GM19463 (cell line): Measurements from ENCODE around the gene LCN2.
"Not testable (repeated sequence)": the region's sequence is repeated elsewhere in the genome, so short reads cannot be mapped to it uniquely, and the experiment has no call there.

Source experiments
- ATAC-seq: cut with Tn5 transposase; IDR thresholded peaks from one replicate; pipeline ENCODE4 v1.9.1; 2021; ENCODE audit warnings: mild to moderate bottlenecking, moderate library complexity; ENCODE audit not compliant: unreplicated experiment

LCN2 gene

GRCh38 chr9:128149001-128149701 lies at the start of gene LCN2:
LCN2 (plus strand) TSS chr9:128149453; CDS start chr9:128149526, 73 bp downstream.
- no peak for ATAC-seq

- no peak for ATAC-seq
These were observed 49.2 kb upstream of the LCN2 start for GRCh38 chr9:128099932-128100491.

GRCh38 chr9:128100581-128100980 lies 48.7 kb upstream of the LCN2 start:
- no peak for ATAC-seq

- ATAC-seq, result no peak
These were observed 48.0 kb upstream of the LCN2 start for GRCh38 chr9:128101231-128101661.

GRCh38 chr9:128101690-128102089 lies 47.6 kb upstream of the LCN2 start:
- ATAC-seq, result no peak

GRCh38 chr9:128102196-128102595 lies 47.1 kb upstream of the LCN2 start:
- ATAC-seq, result no peak

- ATAC-seq, result no peak
These were observed 46.2 kb upstream of the LCN2 start for GRCh38 chr9:128102861-128103588.

- ATAC-seq, result no peak
These were observed 45.7 kb upstream of the LCN2 start for GRCh38 chr9:128103589-128103962.

- ATAC-seq, result no peak
These were observed 45.1 kb upstream of the LCN2 start for GRCh38 chr9:128104171-128104618.

GRCh38 chr9:128105538-128106175 lies 43.6 kb upstream of the LCN2 start:
- ATAC-seq, result no peak

GRCh38 chr9:128106181-128106939 lies 42.9 kb upstream of the LCN2 start:
- no peak for ATAC-seq

- ATAC-seq, result no peak
These were observed 42.2 kb upstream of the LCN2 start for GRCh38 chr9:128106940-128107467.

- ATAC-seq, result no peak
These were observed 41.6 kb upstream of the LCN2 start for GRCh38 chr9:128107468-128108268.

GRCh38 chr9:128108269-128109049 lies 40.8 kb upstream of the LCN2 start:
- no peak for ATAC-seq

- ATAC-seq, result no peak
These were observed 40.1 kb upstream of the LCN2 start for GRCh38 chr9:128109050-128109709.

GRCh38 chr9:128111726-128112125 lies 37.5 kb upstream of the LCN2 start:
- ATAC-seq, result not testable (repeated sequence)

GRCh38 chr9:128113526-128114325 lies 35.5 kb upstream of the LCN2 start:
- ATAC-seq, result no peak
